Skin epidermis (tissue), 12 donors: Measurements from ENCODE around the gene GPX6.
"Not testable (repeated sequence)": the region's sequence is repeated elsewhere in the genome, so short reads cannot be mapped to it uniquely, and the experiment has no call there.

Source experiments
- H3K27ac ChIP-seq, 21 experiments: fragments of 200-600 bp; sonication (generic) in 11 of 21; one replicate each; pipeline ENCODE4 v1.5.0; 2020; ENCODE audit warnings: mild to moderate bottlenecking in 3 of 21, inconsistent platforms in 2 of 21, moderate library complexity in 2 of 21
- H3K4me3 ChIP-seq, 7 experiments: fragments of 200-600 bp; sonication (generic) in 2 of 7; one replicate each; pipeline ENCODE4 v1.5.0; 2020; ENCODE audit warnings: inconsistent platforms in 2 of 7, mild to moderate bottlenecking in 2 of 7, moderate library complexity in 1 of 7

The GPX6 gene, protein sequence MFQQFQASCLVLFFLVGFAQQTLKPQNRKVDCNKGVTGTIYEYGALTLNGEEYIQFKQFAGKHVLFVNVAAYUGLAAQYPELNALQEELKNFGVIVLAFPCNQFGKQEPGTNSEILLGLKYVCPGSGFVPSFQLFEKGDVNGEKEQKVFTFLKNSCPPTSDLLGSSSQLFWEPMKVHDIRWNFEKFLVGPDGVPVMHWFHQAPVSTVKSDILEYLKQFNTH

DNA sequence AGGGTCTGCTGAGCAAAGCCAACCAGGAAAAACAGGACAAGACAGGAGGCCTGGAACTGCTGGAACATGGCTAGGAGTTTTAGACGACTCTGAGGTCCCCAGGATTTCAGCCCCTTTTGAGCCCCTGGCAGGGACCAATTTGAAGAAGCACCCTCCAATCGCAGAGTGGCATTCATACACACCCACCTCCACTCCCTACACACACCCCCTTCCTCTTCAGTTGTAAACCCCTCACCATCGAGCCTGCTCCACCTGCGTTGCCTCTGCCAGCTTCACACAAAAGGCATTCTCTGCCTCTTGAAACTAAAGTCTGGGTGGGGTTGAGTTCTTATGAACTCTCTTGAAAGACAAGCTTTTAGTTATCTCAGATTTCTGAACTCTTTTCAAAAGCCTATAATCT is at the start of gene GPX6:
Gene GPX6 (minus strand): TSS at position 118 of the 400 bp plus-strand sequence. CDS start 50 bp downstream, at position 68.
- H3K4me3 ChIP-seq: no peak within 1 kb of the TSS
- no peak within 1 kb of the TSS for H3K27ac ChIP-seq

DNA sequence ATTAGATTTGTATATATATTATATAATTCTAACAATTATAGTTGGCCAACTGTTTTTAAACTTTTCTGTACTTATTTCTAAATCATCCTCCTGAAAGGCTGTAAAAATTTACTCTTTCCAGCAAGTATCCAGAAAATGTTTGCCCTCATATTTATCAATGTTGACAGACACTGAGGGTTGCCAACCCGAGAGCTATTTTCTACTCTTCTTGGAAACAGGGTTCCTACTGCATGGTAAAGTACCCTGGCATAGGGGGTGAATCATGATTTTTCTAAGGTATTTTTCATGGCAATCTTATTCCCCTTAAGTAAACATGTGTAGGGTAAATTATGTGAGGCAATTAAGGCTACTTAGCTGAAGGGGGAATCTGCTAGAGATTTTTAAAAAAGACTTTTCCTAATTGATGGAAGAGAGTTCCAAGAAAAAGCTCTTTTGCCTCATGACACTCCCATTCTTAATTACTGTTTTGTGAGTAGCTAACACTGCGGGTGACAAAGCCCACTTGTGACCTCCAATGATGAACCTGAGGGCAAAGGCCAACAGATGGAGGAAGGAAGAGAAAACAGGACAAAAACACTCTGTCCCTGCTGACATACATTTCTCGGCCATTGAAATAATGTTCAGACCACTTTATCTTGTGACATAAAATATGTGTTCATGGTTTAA is 48.0 kb upstream of the GPX6 start:
- no peak overlapping the region for H3K27ac ChIP-seq
- H3K4me3 ChIP-seq: no peak overlapping the region

DNA sequence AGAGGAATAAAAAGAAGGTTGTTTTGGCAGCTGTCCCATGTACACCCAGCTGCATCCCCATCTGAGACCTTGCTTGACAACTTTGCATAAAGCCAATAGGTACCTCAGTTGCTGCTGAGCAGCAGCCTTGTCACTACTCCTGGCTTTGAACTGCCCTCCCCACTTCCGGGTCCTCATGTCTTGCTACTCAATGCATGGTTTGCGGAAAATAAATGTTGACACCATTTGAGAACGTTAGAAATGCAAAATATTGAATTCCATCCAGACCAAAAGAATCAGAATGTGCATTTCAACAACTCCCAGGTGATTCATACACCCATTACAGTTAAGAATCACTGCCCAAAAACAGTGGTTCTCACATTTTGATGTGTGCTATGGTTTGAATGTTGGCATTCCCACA is 43.0 kb upstream of the GPX6 start:
- Histone ChIP-seq H3K4me3 (no peak overlapping the region), H3K27ac (no peak overlapping the region)

DNA sequence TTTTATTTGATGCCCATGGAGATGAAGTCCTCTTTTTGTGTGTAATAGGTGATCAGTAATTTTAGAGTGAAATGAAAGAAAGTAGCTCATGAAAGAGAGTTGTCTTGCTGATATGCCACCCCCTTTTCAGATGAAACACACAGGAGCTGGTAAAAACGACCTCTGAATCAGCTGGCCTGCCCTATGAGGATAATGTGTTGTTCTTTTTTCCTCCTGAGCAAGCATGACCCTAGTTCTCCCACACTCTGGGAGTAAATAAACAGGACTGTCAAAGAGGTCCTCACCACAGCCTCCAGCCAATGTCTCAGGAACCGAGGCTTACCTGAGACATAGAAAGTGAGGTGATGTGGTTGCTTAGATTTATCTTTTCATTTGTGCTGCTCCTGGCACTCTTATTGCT is 39.5 kb upstream of the GPX6 start:
- H3K4me3 ChIP-seq: no peak overlapping the region
- H3K27ac ChIP-seq: no peak overlapping the region

DNA sequence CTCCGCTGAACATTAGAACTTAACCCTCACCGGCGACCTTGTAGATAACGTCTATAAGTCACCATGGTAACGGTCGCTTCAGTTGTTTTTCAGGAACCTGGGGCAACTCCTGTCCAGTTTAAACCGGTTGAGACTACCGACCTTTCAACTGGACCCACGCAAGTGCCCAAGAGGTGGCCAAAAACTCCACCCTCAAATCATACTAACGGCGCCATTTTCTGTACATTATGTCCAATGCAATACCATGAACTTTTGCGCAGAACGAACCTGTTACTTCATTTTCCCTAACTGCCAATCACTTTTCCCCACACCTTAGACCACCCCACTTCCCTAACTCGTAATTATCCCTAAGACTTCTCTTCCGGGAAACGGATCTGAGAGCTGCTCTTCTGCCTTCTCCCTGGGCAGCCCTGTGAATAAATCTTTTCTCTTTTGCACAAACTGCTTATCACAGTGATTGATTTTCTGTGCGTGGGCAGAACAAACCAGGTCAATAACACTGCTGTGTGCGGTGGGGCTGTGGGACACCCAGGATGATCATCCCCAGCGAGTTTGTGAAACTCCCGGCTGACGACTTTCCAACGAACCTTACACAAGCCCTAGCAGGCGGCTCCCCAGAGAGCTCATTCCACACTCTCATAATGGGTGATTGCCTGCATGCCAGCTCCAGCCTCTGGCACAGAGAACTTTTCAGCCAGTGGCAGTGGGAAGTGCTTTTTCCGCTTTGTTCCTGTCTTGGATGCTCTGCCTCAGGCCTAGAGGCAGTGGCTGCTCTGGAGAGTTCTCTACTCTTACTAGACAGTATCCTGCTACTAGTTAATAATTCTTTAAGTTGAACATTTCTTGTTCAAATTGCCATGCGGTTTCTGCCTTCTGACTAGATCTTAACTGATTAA is 38.6 kb upstream of the GPX6 start:
- H3K27ac ChIP-seq: no peak overlapping the region
- H3K4me3 ChIP-seq: no peak overlapping the region

DNA sequence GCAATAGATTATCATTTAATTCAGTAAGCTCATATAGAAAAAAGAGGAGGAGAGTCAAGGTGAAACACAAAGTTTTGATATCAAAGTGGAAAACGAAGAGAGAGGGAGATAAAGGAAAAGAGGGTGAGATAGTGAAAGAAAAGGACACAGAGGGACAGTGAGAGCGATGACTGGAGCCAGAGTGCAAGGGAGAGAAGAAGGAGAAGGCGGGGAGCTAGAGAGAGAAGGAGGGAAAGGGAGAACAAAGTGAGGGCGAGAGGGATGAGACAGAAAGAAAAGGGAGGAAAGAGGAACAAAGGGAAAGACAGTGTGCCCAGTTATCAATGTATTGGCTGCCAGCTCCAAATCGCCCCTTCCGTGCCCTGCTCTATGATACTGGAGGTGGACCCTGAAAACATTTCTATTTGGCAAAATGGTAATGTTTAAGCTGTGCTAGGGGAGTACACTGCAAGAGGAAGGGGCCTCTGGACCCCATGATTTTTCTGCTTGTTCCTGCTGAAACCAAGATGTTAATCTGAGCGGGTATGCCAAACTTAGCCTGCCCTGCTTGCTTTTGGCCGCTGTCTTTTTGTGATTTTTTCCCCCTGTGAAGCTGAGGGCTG is 37.9 kb upstream of the GPX6 start:
- no peak overlapping the region for H3K4me3 ChIP-seq

DNA sequence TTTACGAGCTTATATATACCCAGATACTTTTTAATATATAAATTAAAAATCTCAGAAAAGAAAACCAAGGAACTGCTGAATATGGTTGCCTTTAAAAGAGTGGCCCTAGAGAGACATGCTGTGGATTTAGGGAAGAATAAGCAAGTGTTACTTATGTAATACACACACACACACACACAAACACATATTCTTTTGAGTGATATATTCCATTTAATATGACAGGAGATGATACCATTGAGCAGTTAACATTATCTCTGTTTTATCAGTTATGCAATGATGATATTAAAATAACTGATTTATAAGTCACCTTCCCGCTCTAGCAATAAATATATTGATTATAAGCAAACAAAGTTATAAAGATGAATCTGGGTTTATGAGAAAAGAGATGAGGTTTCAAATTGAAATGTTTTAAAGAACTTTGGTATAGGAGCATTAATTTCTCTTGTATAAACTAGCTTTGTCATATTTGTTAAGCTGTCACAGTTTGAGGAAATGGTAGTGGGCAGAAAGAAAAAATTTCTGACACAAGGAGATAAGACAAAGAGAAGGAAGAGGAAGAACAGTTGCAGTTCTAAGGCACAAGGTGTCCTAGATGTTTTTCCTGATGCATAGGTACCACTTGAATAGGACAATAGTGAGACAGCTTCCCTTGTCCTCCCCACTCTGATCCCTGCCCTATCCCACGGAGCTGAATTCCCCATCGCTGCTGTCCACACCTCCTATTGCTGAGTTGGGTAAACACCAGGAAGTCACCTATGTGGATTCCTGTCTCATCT is 36.5 kb upstream of the GPX6 start:
- Histone ChIP-seq H3K27ac (no peak overlapping the region), H3K4me3 (no peak overlapping the region)

More for the DNA sequence above, 37.9 kb upstream of the GPX6 start:
- H3K27ac ChIP-seq: no peak overlapping the region

DNA sequence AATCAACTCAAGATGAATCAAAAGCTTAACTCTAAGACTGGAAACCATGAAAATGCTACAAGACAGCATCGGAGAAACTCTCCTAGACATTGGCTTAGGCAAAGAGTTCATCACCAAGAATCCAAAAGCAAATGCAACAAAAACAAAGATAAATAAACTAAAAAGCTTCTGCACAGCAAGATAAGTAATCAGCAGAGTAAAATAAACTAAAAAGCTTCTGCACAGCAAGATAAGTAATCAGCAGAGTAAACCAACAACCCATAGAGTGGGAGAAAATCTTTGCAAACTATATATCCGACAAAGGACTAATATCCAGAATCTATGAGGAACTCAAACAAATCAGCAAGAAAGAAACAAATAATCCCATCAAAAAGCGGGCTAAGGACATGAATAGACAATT is 31.4 kb upstream of the GPX6 start:
- not testable (repeated sequence) for H3K4me3 ChIP-seq, H3K27ac ChIP-seq

DNA sequence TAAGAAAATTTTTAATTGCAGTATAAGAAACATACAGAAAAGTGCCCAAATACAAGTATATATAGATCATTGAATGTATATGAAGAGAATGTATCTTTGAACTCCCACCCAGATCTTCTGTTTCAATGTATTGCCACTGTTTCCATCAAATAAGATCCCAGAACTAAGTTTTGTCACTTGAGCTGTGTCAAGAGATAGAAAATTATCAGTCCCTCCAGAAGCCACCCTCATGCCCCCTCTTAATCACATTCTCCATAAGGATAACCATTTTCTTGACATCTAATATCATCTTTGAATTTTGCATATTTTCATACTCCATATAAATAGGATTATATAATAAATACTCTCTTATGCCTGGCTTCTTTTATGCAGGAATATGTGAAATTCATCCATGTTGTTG is 30.4 kb upstream of the GPX6 start:
- Histone ChIP-seq H3K4me3 (no peak overlapping the region), H3K27ac (no peak overlapping the region)

DNA sequence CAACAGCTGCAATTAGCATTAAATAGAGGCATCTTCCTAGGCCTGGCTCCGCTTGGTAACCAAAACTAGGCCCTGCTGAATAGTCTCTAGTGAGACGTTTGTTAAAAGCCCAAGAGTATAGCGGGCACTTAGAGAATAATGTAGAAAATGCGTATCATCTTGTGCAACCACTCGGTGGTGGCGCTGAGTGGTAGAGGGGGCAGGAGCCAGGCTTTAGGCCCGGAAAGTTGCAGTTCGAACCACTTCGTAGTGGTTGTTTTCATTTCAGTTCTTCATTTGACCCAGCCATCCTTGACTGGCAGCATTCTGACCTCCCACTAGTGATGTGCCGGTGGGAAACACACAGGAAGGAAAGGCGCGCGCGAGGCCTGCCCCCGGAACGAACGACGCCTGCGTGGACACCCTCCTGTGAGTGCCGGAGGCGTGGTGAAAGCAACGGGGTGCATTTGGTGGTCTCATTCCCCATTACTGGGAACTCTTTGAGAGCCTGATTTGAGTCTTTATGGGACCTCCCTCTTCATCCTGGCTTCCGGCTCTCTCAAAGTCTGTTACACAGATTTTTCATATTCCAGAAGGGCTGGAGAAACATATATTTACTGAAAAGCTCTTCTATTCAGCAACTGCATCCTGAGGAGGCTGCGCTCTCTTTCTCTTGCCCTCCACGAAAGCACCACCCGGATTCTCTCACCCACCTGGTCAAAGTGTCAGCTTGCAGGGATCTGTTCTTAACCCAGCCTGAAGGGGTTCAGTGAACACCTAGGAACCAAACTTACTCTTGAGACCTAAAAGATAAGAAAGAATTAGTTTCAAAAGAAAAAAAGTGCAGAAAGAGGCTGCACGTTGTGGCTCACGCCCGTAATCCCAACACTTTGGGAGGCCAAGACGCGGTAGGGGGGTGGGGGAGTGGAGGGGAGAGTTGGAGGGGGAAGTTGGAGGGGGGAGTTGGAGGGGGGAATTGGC is 28.3 kb upstream of the GPX6 start:
- H3K27ac ChIP-seq: no peak overlapping the region
- H3K4me3 ChIP-seq: no peak overlapping the region

DNA sequence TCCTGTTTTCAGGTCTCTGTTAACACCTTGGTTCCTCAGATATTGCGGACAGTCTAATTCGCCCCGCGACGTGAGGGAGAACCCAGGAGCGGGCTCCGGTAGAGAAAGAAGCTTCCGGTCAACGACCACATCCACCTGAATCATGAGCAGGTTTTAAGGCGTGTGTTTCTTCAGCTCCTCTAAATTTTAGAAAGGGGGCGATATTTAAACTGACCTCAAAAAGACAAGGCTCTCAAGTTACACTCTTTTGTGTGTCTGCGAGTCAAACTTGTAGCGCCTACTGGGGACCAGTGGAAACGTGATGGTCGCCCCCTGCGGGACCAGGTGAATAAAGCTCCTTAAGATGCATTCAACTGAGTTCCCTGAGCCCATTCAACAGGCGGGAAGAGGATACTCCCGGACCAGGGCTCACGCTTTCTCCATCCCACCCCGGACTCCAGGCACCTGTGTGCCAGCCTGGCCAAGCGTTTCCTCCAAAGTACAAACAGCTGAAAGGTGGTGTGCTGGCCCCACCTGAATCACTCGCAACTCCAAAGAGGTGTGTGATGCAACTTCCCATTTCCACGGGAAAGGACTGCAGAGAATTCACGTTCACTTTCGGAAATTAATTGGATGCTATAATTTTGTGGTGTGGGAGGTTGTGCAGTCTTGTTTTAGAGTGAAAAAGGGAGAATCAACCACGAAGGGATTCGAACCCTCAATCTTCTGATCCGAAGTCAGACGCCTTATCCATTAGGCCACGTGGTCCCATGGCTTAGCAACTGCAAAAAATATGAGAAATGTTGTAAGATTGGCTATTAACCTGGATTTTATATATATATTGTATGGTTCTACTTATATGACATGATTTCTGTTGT is 27.1 kb upstream of the GPX6 start:
- H3K4me3 ChIP-seq: peak overlapping the region in 1 of 7 experiments; percentile 15
- no peak overlapping the region for H3K27ac ChIP-seq

DNA sequence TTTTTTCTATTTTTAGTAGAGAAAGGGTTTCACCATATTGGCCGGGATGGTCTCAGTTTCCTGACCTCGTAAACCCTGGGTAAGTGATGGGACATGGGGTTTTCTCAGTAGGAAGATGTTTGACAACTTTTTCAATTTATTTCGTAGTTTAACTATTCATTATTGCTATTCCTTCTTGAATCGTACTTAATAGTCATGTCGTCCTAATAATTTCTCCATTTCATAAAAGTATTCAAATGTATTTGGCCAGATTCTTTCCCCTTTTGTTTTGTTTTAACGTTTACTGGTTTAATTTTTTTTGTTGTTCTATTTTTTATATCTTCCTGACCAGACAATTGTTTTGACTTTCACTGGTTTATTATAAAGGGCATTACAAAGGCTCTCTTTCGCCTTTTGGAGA is 26.4 kb upstream of the GPX6 start:
- no peak overlapping the region for H3K4me3 ChIP-seq
- H3K27ac ChIP-seq: no peak overlapping the region

DNA sequence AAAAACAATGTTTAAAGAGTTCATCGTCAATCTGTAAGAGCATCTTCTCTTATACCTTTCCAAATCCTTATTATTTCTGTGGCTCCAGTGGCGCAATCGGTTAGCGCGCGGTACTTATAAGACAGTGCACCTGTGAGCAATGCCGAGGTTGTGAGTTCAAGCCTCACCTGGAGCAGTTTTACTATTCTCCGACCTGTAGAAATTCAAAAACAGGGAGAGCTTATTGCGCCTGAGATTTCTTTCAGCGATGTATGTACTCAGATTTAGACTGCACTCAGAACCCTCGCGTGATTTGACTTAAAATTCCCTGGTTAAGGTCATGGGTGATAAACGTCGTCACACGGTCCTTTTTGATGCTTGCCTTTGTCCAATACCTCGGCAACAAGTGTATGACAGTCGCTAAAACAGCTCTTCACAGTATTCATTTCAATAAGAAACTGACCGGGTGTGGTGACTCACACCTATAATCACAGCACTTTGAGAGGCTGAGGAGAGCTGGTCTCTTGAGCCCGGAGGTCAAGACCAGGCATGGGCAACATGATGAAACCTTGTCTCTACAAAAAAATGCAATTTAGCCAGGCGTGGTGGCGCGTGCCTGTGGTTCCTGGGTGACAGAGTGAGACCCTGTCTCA is 22.0 kb upstream of the GPX6 start:
- Histone ChIP-seq H3K4me3 (peak overlapping the region in 1 of 7 experiments; percentile 8), H3K27ac (no peak overlapping the region)

DNA sequence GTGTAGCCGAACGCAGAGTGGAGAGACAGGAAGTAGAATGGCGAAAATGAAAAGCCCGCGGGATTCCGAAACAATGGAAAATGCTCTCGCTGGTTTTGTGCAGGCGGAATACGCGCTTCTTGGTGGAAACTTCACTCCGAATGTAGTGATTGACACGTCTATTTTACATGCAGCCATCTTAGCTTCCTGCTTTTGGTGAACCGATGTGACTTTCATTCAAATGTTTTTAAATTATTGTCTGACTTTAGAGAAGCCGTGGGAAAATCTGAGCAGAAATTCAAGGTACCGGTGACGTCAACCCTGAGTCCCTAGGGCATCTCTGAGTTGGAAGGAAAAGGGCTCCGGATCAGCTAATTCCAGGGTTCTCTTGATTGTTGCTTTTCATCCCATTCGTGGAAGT is 21.5 kb upstream of the GPX6 start:
- Histone ChIP-seq H3K4me3 (peak overlapping the region in 1 of 7 experiments; percentile 8), H3K27ac (no peak overlapping the region)

DNA sequence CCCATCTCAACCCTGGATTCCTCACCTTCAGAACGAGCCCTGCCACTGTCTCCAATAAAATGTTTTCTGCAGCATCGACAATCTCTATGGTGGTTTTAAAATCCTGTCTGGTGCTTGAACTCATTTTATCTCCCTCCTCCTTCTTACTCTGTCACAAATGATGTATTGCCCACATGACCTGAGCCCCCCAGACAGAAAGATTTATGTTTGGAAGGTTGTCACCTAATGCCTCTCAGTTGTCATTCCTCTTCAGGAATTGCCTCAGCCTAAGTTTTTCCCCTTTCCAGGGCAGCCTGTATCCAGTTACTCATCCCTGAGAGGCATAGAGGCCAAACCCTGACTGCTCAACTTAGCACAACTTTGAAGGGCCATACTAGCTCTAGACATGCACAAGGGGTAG is 19.3 kb upstream of the GPX6 start:
- Histone ChIP-seq H3K27ac (no peak overlapping the region), H3K4me3 (no peak overlapping the region)

DNA sequence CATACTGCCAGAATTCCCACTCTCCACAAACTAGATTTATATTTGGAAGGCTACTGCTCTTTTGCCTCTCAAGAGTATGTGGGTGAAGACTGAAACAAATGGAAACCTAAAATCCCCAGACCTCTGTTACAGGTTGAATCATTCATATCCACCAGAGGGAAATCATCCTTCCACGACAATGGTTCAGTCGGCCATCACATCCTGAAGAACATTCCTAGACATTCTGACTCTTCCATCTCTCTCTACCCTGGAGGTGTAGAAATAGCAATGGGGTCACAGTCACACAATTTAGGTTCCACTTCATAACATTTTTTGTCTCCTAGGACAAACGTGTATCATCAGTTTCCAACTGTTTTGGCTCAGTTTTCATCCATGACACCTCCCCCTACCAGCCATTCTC is 18.7 kb upstream of the GPX6 start:
- Histone ChIP-seq H3K27ac (no peak overlapping the region), H3K4me3 (no peak overlapping the region)

DNA sequence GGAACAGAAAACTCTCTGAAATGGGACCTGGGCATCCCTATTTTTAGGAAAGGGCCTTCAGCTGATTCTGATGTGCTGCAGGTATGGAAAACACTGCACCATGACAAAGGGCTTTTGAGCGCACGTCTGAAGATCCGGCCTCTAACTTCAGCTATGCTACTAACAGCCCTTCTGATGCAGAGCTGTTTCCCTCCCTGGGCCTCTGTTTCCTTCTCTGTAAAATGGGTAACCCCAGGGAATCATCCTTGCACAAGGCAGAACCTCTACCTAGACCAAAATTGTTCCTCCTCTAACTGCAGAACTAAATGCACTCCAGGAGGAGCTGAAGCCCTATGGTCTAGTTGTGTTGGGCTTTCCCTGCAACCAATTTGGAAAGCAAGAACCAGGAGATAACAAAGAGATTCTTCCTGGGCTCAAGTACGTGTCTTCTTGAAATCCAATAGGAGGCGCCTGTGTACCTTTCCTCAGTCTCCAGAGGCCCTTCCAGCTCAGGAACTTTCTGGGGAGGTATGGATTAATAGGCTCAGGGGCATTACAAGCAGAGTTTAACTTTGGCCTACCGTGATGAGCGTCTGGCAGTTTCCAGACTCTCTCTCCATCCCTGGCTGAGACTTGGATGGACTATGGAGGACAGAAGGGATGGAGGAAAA is 16.0 kb upstream of the GPX6 start:
- Histone ChIP-seq H3K4me3 (no peak overlapping the region), H3K27ac (no peak overlapping the region)
